NCI-H748 (cell line): Measurements from ENCODE around the gene BARX2.

Experiments used
- DNase-seq: peaks from one replicate; lab custom pipeline; 2025; ENCODE audit not compliant: unreplicated experiment; lab: John Stamatoyannopoulos, UW

Gene BARX2

GRCh38 chr11:129396454-129396853 lies 20.8 kb downstream of the BARX2 start:
- no peak for DNase-seq

DNA sequence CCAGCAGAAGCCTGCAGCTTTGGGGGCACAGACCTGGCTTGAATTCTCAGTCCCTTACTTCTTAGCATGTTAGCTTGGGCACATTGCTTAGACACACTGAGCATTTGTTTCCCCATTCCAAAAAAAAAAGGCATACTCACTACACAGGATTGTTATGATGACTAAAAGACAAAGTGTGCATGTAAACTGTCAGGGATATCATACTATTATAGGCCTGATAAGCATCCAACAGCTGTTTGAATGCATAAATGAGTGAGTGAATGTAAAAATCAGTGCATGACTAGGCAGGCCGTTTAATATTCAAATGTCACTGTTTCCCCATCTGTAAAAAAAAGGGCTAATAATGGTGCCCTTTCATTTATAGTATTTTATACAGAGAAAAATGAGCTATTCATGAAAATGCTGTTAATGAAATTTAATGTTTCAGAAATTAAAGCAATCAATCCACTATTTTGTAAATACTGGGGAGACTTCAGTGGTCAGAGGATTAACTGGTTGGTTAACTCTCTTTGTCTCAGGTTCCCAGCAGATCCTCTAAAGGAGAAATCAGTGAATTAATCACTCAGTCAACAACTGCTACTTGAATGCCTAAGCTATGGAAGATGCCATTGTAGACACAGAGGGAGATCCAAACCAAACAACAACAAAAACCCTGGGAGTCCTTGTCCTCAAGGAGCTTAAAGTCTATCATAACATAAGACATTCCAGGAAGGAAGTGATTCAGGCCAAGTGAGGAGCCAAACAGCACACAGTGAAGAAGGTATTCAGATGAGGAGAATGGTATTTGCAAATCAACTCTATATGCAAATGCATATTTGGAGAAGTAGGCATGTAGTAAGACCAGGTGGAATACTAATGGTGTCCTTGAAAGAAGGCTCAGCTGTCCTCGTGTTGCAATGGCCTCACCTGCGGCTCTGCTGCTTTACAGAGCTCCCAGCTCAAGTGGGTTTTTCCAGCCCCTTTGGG lies 26.8 kb downstream of the BARX2 start:
- DNase-seq = no peak

- no peak for DNase-seq
These were observed 29.1 kb downstream of the BARX2 start for GRCh38 chr11:129404731-129405130.

GRCh38 chr11:129408865-129409444 lies 33.3 kb downstream of the BARX2 start:
- DNase-seq = no peak

GRCh38 chr11:129410395-129410960 lies 34.8 kb downstream of the BARX2 start:
- no peak for DNase-seq

- DNase-seq = no peak
These were observed 36.8 kb downstream of the BARX2 start for GRCh38 chr11:129412494-129412893.

GRCh38 chr11:129414144-129414872 lies 38.7 kb downstream of the BARX2 start:
- no peak for DNase-seq

DNA sequence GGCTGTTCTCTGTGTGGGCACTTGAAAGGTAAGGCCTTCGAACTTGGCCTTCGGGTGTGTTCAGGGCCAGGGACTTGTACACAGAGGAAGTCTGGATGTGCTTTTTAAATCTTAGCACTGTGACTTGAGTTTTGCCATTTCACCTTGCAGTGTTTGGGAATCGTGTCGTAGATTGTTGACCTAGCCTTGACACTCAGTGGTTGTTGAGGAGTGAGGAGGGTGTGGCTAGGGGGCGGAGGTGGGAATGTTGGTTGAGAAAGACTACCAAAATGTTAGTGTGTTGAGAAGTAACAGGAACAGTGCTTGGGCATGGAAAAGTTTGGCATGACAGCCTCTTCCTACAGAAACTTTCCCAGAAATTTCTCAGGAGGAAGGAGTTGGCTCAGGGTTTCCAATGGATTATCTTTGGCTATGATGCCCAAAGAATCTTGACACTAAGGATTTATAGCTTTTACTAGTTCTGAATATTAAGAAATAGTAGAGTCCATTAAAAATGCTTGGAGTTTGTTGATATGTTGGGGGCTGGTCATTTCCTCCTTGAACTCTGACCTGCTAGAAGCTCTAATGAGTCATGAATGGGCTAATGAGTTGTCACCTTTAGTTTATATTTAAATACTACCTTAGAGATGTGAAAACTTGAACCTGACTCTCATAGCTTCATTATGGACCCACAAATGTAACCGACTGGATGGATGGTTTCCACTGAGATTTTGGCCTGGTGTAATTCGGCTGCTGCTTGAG lies 40.6 kb downstream of the BARX2 start:
- no peak for DNase-seq

- no peak for DNase-seq
These were observed 41.8 kb downstream of the BARX2 start for GRCh38 chr11:129417458-129417857.

GRCh38 chr11:129418039-129418438 lies 42.4 kb downstream of the BARX2 start:
- DNase-seq = no peak

GRCh38 chr11:129419386-129419785 lies 43.7 kb downstream of the BARX2 start:
- DNase-seq = no peak

DNA sequence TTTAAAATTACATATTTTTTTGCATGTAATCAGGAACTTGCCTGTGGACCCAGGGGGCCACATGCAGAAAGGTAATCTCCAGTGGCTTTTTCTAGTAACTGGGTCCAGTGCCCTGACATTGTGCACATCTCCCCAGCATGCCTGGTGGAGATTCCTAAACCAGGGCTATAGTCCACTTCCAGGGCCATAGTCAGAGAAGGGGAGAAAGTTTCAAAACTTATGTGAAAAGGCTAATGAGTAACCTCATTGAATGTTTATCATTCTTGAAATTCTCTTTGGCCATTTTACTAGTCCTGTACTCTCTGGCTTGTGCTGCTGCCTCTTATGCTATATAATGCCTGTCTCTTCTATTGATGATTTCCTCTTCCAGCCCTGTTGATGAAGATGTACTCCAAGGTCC lies 47.8 kb downstream of the BARX2 start:
- DNase-seq = no peak

GRCh38 chr11:129425214-129425613 lies 49.6 kb downstream of the BARX2 start:
- no peak for DNase-seq

DNA sequence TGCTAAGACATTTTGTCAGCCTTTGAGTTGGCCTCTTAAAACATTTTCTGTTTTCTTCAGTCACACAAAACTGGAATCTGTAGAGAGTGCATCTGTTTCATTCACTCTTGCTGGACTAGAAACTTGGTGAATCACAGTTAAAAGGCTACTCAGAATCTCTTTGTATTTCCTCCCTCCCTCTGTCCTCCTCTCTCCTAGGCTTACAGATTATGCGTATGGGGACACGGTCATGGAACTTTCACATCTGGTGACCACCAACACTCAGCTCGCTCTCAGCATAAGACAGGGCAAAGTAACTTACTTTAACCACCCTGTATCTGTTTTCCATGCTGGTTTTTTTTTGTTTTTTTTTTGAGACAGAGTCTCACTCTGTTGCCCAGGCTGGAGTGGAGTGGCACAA lies 50.4 kb downstream of the BARX2 start:
- DNase-seq = no peak

GRCh38 chr11:129426776-129427175 lies 51.1 kb downstream of the BARX2 start:
- no peak for DNase-seq

- no peak for DNase-seq
These were observed 51.7 kb downstream of the BARX2 start for GRCh38 chr11:129427376-129427775.

- no peak for DNase-seq
These were observed 52.3 kb downstream of the BARX2 start for GRCh38 chr11:129427816-129428406.

DNA sequence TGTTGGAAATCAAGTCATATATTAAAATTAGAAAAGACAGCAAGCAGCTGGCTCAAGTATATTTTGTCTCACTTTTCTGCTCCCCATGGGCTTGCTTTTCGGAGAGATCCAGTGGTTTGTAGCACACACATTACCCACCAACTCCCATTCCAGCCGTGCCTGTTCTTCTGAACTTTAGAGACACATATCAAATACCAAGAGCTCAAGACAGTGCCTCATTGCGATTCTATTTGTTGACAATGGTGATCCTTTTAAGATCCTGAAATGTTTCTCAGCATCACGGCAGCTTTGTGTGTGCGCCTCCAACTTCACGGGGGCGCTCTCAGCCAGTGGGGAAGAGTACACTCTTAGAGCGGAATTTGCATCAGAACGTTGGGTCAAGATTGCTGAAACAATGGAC lies 52.9 kb downstream of the BARX2 start:
- no peak for DNase-seq

GRCh38 chr11:129434641-129435498 lies 59.2 kb downstream of the BARX2 start:
- DNase-seq = no peak
